ENCODE data around the gene CFAP54.
A peak's percentile ranks its signal among the peaks of the same experiment; 100 is the strongest.

Gene CFAP54

DNA sequence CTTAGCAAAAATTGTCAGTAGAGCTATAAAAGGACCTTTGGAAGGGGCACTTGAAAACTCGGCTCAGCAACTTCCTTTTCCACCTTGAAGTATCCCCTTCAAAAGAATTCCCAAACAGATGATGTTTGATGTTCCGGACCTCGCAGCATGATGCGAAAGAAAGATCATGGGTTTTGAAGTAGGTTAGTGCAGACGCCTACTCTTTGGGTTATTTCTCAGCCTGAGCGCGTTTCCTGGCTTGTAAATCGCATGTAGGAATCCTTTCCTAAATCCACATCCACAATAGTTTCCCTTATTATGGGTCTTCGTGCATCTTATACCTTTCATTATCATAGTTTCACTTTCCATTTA, 417.1 kb downstream of the CFAP54 start:
- DNase-seq: no peak

DNA sequence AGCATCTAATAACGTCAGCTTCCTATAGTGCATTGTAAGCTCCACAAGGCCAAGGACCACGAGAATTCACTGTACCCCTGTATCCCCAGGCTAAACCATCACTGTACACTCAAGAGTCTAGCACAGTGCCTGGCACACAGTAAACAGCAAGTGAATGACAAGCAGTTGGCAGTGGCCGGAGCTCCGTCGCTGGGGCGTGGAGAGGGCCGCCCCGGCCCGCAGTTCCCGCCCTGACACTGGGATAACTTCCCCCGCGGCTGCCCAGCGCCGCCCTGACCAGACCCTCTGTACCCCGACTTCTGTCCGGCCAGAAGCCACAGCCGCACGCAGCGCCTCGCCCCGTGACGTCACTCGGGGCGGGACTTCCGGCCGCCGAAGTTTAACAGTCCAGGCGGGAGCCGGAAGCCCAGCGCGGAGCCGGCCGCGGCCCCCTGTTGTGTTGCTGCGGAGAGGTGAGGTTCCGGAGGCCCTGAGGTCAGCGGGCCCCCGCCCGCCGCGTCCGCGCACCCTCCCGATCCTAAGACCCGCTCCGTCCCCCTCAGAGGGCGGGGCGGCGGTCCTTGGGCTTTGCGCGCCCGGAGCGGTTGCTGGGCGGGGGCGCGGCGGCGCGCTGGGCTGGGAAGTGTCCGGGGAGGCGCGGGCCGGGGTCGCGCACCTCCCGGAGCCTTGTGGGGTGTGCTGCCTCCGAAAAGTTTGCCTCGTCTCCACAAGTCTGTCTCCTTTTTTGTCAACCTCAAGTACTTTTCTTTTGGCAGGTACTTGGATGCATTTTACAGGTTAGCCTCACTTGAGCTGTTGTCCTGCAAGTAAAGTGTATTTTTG, 417.7 kb downstream of the CFAP54 start, which contains the start of gene NEDD1:
Gene NEDD1 (plus strand): TSS at position 409 of the 822 bp plus-strand sequence. CDS start 2,503 bp downstream, outside the sequence.
- DNase-seq: peak; percentile 64

DNA sequence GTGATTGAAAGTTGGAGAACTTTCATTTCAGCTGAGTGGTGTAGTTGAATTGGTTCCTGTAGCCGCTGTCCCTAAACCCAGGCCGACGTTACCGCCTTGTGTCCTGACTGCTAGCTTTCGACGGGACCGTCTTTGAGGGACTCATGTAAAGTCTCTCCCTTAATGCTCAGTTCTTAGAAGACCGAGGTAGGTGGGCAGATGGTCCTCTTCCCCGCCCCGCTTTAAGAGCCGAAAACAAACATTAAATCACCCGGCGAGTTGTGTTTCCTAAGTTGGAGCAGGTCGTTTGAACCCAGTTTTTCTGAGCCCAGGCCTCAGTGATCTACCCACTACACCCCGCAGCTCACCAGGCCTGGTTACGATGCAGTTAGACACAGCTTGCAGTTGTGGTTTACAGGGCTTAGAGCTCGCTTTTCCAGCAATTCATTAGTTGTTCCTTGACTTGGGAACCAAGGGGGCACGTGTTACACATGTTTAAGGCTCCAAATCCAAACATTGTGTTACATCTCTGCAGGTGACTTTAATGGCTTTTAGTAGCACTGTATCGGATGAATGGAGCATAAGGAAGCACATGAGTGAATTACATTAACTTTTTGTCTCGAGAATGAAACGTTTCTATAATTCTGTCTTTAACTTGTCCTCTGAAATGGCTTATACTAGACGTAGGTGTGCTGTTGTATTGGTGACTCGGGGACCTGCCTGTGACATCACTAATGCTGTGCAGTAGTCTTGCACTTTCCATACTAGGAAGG, 418.5 kb downstream of the CFAP54 start:
- peak; percentile 28 for DNase-seq

DNA sequence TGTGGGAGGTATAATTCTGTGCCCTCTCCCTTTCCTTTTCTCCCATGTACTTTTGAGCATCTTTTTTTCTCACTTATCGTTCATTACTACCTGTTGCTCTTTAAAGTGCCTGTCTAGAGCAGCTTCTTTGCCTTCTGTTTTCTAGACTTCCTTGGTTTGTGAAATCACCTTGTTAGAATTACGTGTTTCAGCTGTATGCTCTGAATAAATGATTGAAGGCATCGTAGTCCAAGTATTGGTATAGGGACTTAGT, 419.0 kb downstream of the CFAP54 start:
- no peak for DNase-seq

DNA sequence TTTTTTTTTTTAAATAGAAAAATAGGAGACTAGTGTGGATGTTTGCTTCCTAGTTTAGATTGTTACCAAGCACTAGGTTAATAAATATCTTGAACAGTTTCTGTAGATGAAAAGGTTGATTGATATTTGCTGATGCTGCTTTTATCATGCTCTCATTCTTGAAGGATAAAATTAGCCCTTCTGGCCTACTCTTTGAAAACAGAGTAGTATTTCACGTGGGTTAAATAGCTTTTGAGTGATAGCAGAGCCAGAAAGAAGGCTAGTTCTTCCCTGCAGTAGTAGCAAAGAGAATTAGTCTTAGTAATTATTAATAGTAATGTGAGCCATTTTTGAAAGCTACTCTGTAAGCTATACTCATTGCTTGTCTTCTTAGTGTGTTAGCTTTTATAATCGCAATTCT, 422.9 kb downstream of the CFAP54 start:
- DNase-seq: no peak

DNA sequence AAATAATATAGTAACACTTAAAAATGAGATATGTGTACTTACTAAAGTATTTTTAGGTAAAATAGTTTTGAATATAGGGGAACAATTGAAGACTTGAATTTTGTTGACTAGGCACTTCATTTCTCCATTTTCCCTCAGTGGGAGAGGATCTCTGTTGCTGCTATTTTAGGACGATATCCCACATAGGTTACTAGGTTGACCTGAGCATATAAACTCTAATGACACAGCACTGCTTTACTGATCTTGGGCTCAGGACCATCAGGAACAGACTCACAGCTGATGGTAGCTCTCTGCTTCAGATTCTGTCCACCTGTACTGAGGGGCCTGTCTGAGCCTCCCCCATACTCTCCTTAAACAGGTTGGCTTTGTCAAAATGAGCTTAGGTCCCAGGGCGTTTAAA, 423.6 kb downstream of the CFAP54 start:
- no peak for DNase-seq

DNA sequence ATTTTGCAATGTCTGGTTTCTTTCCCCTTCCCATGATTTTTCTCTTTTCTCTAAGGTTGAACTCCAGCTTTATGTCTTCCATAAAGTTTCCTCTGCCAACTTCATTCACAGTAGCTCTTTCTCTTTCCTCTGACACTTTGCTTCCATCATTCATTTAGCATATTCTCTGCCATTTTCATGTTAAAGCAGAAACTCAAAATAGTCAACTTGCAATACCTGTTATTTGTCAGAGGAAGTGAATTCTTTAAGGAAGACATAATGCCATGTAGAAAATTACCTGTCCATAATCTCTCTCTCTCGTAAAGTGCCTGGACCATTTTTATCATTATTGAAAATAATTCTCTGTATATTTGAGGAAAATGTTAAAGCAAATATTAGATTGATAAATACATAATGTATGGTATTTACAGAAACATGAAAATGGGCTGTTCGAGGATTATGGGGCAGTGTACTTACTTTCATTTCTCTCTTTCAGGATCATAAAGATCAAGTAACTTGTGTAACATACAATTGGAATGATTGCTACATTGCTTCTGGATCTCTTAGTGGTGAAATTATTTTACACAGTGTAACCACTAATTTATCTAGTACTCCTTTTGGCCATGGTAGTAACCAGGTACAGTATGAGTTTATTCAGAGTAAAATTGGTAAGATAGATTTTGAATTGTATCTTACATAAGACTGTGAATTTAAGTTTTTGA, 430.3 kb downstream of the CFAP54 start:
- no peak for DNase-seq

Data from NCI-H2171 treated with DMSO at 0.1 percent for 48 hours (cell line).